Measurements from ENCODE around the gene RPUSD4.
A peak's percentile ranks its signal among the peaks of the same experiment; 100 is the strongest.
"Not testable (repeated sequence)": the region's sequence is repeated elsewhere in the genome, so short reads cannot be mapped to it uniquely, and the experiment has no call there.

Gene RPUSD4

GRCh38 chr11:126211236-126212088 lies at the start of gene RPUSD4, which contains the start of gene FAM118B:
Gene RPUSD4, minus strand, starts transcription at chr11:126211650. Its CDS starts 12 bp downstream, at chr11:126211638.
Gene FAM118B, plus strand, starts transcription at chr11:126211782. Its CDS starts 23,220 bp downstream, at chr11:126235002.
- peak; percentile 98 for DNase-seq

DNA sequence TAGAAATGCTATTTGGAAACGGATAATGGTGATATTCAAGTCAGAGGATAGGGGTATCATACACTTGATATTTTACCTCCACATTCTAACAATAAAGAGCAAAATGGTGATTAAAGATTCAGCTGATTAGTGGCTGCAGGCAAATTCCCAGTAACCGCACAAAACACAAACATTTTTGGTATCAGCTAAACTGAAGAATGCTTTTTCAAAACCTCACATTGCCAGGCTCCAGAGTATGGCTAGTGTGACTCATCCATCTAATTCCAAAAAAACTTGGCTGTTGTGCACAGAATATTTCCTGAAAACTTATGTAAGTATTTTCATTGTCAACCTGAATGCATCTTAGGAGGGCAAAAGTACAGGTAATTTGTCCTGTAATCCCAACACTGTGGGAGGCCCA lies 46.3 kb upstream of the RPUSD4 start:
- no peak for DNase-seq

GRCh38 chr11:126257144-126257543 lies 45.7 kb upstream of the RPUSD4 start:
- no peak for DNase-seq

DNA sequence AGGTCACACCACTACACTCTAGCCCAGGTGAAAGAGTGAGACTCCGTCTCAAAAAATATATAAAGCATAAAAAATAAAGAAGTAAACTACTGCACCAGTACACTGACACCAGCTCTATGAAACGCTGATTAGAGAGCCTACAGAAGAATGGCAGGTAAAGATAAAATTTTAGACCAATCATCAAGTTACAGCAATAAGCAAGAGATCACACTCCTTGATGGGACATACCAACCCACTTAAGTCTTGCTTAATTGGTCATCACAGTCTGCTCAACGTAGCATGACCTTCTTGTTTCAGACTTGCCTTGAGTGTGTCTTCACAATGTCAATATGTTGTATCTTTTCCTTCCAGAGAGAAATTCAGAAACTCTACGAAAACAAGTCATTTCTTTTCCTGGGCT lies 44.8 kb upstream of the RPUSD4 start:
- no peak for DNase-seq

- not testable (repeated sequence) for DNase-seq
Observed at GRCh38 chr11:126255507-126255906, 44.1 kb upstream of the RPUSD4 start.

- no peak for DNase-seq
Observed at GRCh38 chr11:126254819-126255218, 43.4 kb upstream of the RPUSD4 start.

GRCh38 chr11:126253265-126253664 lies 41.8 kb upstream of the RPUSD4 start:
- DNase-seq = no peak

DNA sequence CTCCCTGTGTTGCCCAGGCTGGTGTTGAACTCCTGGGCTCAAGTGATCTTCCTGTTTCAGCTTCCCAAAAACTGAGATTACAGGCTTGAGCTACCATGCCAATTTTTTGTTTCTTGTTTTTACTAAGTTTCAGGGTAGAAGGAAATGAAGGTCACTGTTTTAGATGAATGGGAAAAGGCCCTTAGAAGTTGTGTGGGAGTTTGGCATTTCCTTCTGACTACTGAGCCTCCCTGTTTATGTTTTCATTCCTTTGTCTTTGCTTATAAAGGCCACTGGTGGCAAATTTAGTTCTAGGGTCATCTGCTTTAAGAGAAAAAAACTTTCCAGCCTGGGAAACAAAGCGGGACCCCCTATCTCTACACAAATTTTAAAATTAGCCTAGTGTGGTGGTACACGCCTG lies 35.2 kb upstream of the RPUSD4 start:
- DNase-seq = no peak

DNA sequence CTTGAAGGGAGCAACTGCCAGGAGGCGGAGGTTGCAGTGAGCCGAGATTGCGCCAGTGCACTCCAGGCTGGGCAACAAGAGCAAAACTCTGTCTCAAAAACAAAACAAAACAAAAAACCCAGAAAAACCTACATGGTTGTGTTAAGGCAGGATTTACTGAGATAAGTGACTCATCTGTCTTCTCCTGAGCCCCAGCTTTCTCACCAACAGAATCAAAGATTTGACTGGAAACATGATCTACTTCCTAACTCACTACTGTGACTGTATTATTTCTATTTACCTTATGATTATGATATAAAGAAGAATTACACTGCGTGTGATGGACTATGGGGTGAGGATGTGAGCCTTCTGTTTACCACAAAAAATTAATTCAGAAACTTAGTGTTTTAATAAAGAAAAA lies 21.9 kb upstream of the RPUSD4 start:
- DNase-seq = no peak

DNA sequence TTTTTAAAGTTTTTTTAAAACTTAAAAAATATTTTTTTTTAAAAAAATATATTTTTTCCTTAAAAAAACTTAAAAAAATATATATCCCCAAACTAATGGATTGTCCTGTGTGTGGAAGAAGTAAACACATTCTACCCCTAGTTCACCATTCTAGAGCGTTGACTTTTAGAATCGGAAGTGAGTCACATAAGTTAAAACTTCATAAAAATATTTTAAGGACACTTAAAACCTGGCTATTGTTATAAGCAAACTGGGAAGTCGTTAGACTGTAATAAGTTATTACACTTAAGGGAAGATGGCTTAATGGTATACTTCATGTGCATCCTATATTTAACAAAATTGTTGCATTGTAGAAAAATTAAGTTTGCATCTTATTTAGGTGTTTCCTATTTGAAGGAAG lies 21.2 kb upstream of the RPUSD4 start:
- DNase-seq = no peak

- DNase-seq = no peak
Observed at GRCh38 chr11:126231725-126232459, 20.4 kb upstream of the RPUSD4 start.

GRCh38 chr11:126229858-126230540 lies 18.5 kb upstream of the RPUSD4 start:
- DNase-seq = no peak

GRCh38 chr11:126226334-126227084 lies 15.1 kb upstream of the RPUSD4 start:
- no peak for DNase-seq

DNA sequence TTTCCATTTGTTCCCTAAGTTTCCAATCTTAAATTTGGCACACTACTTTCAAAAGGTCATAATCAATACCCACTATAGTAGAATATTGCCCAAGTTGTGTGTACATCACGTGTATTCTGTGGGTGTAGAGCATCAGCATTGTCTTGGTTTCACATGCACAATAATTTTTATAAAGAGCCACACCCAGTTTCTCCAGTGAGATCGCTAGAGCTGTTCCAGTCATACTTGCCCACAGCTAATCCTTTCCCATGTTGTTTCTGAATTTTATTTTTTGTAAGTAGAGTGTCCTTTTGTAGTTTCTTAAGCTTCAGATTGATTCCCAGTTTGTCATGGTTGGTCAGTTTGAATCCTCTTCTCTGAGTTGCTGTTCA lies 13.8 kb upstream of the RPUSD4 start:
- DNase-seq = no peak

DNA sequence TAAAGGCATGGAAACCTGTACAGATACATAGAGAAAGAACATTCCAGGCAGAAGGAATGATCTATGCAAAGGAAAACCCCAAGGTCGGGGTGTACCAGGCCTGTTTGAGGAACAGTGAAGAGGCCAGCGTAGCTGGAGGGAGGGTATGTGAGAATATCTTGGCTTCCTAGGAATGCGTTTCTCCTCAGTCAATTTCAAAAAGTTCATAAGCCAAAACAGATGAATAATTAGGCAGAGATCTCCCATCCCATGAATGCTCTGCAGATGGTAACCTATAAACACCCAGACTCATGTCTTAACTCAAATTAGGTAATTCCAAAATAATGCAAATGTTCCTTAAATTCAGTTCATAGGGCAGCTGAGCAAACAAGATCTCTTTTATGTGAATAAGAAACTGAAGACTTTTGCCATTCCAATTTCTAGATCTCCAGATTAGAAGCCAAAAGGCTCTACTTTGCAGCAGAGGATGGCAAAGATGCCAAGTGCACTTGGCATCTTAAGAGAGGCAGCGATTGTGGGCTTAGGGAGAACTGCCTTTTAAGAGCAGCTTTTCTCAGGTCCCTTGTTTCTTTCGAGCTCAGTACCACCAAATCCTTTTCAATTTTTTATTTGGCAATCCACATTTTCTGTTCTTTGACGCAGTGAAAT lies 13.3 kb upstream of the RPUSD4 start:
- no peak for DNase-seq

- DNase-seq = no peak
Observed at GRCh38 chr11:126219547-126219946, 8.1 kb upstream of the RPUSD4 start.

GRCh38 chr11:126217491-126217890 lies 6.0 kb upstream of the RPUSD4 start:
- DNase-seq = no peak

GRCh38 chr11:126216526-126217305 lies 5.3 kb upstream of the RPUSD4 start:
- DNase-seq = no peak

DNA sequence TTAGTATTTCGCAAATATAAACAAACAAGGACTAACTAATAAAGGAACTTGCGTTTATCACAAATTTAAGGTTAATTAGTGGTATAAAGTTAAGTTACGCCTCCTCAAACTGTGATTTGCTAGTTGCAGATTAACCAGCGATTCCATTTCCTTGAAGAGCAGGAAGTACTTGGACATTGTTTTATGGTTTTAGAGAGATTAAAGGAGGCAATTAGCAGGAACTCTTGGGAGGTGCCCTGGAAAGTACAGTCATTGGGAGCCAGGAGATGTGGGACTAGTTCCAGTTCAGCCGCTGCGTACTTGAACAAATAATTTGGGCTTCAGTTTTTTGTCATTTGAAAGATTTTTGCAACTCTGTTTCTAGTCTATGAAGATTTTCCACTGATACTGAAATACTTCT lies 3.4 kb upstream of the RPUSD4 start:
- no peak for DNase-seq

- no peak for DNase-seq
Observed at GRCh38 chr11:126214441-126214840, 3.0 kb upstream of the RPUSD4 start.

DNA sequence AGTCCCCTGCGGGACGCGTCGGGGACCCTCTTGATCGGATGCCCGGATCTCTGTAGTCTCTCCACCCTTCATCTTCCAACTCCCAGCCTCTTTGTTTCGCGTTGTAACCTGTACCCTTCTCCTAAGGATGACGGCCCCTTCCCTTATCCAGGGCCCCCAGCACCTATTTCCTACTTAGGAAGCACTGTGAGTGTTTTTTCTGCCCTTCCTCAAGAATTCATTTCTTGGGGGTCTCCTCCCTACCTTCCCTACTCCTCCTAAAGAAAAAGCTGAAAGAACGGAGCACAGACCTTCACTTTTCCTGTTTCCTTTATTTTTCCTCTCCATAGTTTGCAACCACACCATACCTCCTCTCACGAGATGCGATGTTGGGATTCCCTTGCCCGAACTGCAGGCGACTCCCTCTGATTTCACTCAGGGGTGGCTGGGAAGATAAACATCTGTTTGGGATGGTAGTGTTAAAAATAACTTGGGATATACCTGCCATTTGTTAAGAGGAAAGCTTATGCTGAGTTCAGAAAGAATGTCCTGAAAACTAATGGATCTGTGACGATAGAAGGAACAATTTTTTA lies 725 bp upstream of the RPUSD4 start:
- no peak for DNase-seq

Data from stimulated activated CD4-positive, alpha-beta T cell treated with anti-CD3 and anti-CD28 coated beads, Interleukin-4, amount 100 ng/mL, for 4 hours (primary cell).